HG02840 (cell line): ENCODE data around the gene MBOAT1.
A peak's percentile ranks its signal among the peaks of the same experiment; 100 is the strongest.

Experiments
- ATAC-seq: cut with Tn5 transposase; IDR thresholded peaks from one replicate; pipeline ENCODE4 v1.9.1; 2021; ENCODE audit warnings: mild to moderate bottlenecking, moderate library complexity, moderate number of reproducible peaks; ENCODE audit not compliant: unreplicated experiment, low FRiP score

MBOAT1 gene

GRCh38 chr6:20234136-20234535 is 21.9 kb upstream of the MBOAT1 start:
- no peak for ATAC-seq

- no peak for ATAC-seq
Measured at GRCh38 chr6:20233007-20233730, 20.9 kb upstream of the MBOAT1 start.

- ATAC-seq = no peak
Measured at GRCh38 chr6:20232188-20232587, 19.9 kb upstream of the MBOAT1 start.

GRCh38 chr6:20230401-20231119 is 18.3 kb upstream of the MBOAT1 start:
- no peak for ATAC-seq

DNA sequence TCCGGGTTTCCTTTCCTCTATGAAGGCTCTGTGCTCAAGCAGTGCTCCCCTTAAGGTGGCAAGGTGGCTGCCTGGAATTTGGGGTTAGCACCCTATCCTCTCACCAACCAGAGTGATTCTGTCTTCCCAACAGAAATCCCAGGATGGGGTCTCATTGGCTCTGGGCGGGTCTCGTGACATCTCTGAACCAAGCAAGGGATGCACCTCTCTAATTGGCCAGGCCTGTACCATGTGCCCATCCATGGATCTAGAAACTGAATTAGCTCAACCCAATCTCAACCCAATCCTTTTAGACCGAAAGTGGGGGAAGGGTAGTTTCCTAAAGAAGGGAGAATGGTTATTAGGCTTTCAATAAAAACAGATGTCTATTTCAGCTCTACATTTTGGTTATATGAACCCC is 17.6 kb upstream of the MBOAT1 start:
- ATAC-seq = no peak

GRCh38 chr6:20227350-20227749 is 15.1 kb upstream of the MBOAT1 start:
- no peak for ATAC-seq

GRCh38 chr6:20223141-20223540 is 10.9 kb upstream of the MBOAT1 start:
- no peak for ATAC-seq

DNA sequence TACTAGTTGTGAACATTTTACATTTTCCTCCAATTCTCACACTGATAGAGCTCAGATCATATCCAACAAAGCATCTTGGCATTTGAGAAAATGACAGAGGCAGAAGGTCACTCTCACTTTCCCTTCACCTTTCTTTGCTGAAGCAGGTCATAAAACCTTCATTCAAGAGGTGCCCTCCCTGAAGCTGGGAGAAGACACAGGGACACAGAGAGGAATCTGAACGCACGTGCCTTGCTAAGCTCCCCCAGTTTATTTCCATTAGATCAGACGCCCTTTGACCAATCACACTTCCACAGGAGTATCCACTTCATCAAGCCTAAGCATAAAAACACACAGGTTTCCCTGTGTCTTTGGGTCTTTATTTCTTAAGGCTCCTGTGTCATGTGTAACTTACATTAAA is 9.2 kb upstream of the MBOAT1 start:
- ATAC-seq = no peak

- no peak for ATAC-seq
Measured at GRCh38 chr6:20220359-20220758, 8.1 kb upstream of the MBOAT1 start.

- ATAC-seq = no peak
Measured at GRCh38 chr6:20217891-20218290, 5.6 kb upstream of the MBOAT1 start.

DNA sequence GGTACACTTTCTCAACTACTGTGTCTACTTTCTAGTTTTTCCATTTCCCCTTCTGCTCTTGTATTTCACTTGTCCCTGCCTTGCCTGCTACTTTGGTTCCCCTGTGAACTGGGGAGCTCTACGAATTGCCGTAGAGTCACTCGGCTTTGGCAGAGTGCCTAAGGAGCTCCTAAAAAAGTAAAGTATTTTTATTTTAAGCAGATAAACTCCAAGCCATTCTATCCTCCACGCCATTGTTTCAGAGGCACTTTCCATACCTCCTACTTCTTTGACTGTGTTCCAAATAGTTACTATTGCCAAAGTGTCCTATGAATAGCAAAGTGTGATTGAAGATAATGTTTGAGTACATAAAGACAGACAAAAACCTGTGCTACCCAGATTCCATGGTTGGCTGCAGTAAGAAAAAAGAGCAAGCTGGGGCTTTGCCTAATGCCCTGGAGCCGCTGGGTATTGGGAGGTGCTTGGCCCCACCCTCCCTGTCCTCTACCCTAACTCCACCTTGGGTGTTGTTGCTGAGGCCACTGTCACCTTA is 5.1 kb upstream of the MBOAT1 start:
- ATAC-seq = no peak

DNA sequence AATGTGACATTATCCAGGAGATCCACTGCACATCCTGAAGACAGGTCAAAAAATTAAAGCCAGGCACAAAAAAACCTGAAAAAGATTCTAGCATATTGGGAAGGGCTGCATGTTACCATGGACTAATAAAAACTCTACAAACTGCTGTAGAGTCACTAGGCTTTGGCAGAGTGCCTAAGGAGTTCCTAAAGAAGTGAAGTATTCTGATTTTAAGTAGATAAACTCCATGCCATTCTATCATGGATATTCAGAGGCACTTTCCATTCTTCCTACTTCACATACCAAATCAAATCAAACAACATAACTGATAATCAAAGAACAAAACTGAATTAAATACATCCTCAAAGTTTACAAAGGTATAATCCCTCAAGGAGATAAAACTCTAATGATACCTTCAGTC is 3.0 kb upstream of the MBOAT1 start:
- no peak for ATAC-seq

DNA sequence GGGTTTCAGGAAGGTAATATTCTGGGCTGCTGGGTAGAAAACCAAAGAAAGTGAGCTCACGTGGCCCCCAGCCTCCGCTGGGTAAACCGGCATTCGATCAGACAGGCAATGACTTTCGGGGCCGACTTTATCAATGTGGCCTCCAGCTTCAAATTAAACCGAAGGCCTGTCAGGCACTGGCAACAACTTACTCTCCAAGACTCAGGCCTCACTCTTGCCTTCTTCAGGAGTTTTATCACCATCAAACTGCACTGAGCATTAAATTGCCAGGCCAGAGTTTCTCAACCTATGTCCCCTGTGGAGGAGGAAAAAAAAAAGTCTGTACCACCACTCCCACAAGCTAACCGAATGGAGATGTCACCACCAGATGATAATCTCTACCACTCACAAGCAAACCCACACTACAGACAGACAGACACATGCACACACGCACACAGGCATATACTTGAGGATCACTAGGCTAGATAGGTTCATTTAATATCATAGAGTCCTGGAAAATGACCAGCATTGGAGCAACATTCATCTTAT is 1.1 kb upstream of the MBOAT1 start:
- ATAC-seq = no peak

- ATAC-seq = peak; percentile 29
Measured at GRCh38 chr6:20211941-20212391, 303 bp downstream of the MBOAT1 start.

GRCh38 chr6:20211037-20211940 is 980 bp downstream of the MBOAT1 start:
- ATAC-seq = no peak

GRCh38 chr6:20210158-20210557 is 2.1 kb downstream of the MBOAT1 start:
- no peak for ATAC-seq

- ATAC-seq = no peak
Measured at GRCh38 chr6:20208687-20209378, 3.4 kb downstream of the MBOAT1 start.

GRCh38 chr6:20207088-20207418 is 5.2 kb downstream of the MBOAT1 start:
- no peak for ATAC-seq

DNA sequence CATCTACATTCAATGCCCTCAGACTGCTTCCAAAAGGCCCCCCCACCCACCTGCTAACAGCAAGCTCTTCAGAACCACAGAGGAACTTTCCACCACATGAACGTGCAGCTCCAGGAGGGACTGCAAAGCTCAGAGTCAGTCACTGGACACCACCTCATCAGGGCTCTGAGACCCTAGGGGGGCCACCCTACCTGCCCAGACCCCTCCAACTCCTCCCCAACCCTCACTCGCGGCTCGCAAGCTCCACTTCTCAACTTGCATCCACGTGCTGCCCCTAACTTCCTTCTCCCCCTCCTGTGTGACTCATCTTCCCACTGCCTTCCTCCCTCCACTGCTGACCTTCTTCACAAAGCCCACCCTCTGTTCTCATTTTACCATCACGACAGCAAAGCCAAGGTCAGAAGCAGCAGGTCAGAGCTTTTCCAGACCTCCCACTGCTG is 6.5 kb downstream of the MBOAT1 start:
- ATAC-seq = no peak

GRCh38 chr6:20204512-20204894 is 7.8 kb downstream of the MBOAT1 start:
- ATAC-seq = no peak
